ENCODE data around the gene AKR1B15. TPM values are rescaled to one million over a fixed set of nuclear protein-coding genes. Genes with fewer than 3 reads are reported as not detected.

The AKR1B15 gene
- total RNA-seq, 4 donors from 2014 or later: 1.9 TPM; not detected in 3

DNA sequence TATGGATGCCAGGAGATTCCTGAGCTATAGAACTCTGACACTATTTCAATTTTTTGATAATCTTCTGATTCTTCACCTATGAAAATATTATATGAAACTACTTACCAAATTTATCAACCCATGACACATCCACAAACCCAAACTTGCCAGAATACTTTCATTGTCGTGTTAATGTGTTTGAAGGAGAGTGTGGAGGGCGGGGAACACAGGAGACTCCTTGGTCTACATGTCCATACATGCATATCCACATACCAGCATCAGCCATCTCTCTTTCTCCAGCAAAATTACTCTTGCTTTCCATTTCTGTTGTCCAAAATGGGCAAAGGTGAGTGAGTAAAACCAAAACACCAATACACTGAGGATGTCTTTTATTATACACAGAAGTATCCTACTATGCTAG, 74.3 kb downstream of the AKR1B15 start:
- no peaks in the 10 kb centered on the region for H3K4me1 ChIP-seq
- DNase-seq: no peak
- H3K9me3 ChIP-seq: no peaks in the 10 kb centered on the region
- TF ChIP-seq POLR2A (IDR thresholded peaks at IDR 0.05) (no peak), CTCF (IDR thresholded peaks at IDR 0.05) (no peak)
- no peaks in the 10 kb centered on the region for H3K36me3 ChIP-seq
- no peaks in the 10 kb centered on the region for H3K27me3 ChIP-seq
- no peak overlapping the region for H3K4me3 ChIP-seq
- no peak overlapping the region for H3K27ac ChIP-seq

DNA sequence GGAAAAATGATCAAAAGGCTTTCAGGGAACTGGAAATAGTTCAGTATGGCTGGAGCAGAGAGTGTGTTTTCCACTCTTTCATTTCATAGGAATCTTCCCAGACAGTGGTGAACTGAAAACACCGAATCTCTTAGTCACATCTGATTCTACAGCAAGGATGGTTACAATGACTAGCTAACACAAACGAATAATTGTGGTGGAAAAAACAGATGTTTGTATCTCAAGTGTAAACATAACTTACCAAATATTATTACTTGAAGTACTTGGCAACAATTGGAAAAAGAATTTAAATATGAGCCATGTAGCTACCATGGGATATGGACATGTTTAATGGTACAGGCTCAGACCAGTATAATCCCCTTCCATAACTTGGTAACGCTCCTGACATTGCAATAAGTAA, 76.6 kb downstream of the AKR1B15 start:
- no peaks in the 10 kb centered on the region for H3K36me3 ChIP-seq
- no peaks in the 10 kb centered on the region for H3K9me3 ChIP-seq
- H3K27me3 ChIP-seq: no peaks in the 10 kb centered on the region
- DNase-seq: no peak
- H3K4me3 ChIP-seq: no peak overlapping the region
- no peak overlapping the region for H3K27ac ChIP-seq
- no peak for TF ChIP-seq POLR2A (IDR thresholded peaks at IDR 0.05)
- no peaks in the 10 kb centered on the region for H3K4me1 ChIP-seq

DNA sequence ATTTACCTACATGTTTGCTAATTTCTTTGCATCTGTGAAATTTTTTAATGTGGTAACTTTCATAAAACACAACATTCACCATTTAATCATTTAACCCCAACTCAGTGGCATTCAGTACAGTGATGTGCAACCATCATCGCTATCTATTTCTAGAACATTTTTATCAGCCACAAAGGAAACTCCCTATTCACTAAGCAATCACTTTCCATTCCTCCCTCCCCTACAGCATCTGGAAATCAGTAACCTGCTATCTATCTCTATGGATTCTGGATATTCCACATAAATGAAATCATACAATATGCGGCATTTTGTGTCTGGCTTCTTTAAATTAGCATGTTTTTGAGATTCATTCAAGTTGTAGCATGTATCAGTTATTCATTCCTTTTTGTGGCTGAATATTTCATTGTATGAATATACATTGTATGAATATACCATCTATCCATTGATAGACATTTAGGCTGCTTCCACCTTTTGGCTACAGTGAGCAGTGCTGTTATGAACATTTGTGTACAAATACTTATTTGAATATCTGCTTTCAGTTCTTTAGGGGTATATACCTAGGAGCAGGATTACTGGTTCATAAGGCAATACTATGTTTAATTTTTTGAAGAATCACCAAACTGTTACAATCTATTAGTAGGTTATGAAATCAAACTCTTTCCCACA, 78.3 kb downstream of the AKR1B15 start:
- Histone ChIP-seq H3K27ac (no peak overlapping the region), H3K4me1 (no peaks in the 10 kb centered on the region), H3K36me3 (no peaks in the 10 kb centered on the region), H3K4me3 (no peak overlapping the region), H3K27me3 (no peaks in the 10 kb centered on the region), H3K9me3 (no peaks in the 10 kb centered on the region)
- no peak for DNase-seq
- no peak for TF ChIP-seq CTCF (IDR thresholded peaks at IDR 0.05)
- TF ChIP-seq POLR2A (IDR thresholded peaks at IDR 0.05): no peak

- no peaks in the 10 kb centered on the region for H3K4me1 ChIP-seq
- H3K27me3 ChIP-seq: no peaks in the 10 kb centered on the region
- no peak overlapping the region for H3K4me3 ChIP-seq
- TF ChIP-seq POLR2A (IDR thresholded peaks at IDR 0.05) (no peak), CTCF (IDR thresholded peaks at IDR 0.05) (no peak)
- H3K27ac ChIP-seq: no peak overlapping the region
- no peak for DNase-seq
- H3K9me3 ChIP-seq: no peaks in the 10 kb centered on the region
- H3K36me3 ChIP-seq: no peaks in the 10 kb centered on the region
Observed at GRCh38 chr7:134627775-134628153, 78.9 kb downstream of the AKR1B15 start.

DNA sequence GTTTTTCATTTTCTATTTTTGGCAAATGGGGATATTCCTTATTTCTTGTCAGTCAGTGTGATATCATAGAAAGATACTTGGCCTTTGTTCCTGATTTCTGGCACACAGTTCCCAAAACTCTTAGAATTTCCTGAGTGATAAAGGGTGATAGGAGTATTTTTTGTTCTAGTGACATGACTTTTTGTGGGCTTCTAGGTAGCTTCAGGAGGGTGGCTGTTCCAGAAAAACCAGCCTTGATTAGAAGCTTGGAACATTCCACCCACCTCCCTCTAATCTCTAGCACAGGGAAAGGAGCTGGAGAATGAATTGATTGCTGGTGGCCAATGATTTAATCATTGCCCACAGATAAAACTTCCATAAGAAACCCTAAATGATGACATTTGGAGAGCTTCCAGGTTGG, 80.5 kb downstream of the AKR1B15 start:
- Histone ChIP-seq H3K27me3 (no peaks in the 10 kb centered on the region), H3K9me3 (no peaks in the 10 kb centered on the region), H3K4me1 (no peaks in the 10 kb centered on the region), H3K4me3 (no peak overlapping the region), H3K27ac (no peak overlapping the region), H3K36me3 (no peaks in the 10 kb centered on the region)
- DNase-seq: no peak
- TF ChIP-seq CTCF (IDR thresholded peaks at IDR 0.05): no peak
- TF ChIP-seq POLR2A (IDR thresholded peaks at IDR 0.05): no peak

Other genes with a start within 250 kb of the AKR1B15 start
- 10 to 100 TPM in 2 of 4 donors, 1 to 10 TPM in 2; 5.6 to 12.8 (median 9.6) TPM for gene SLC35B4, start 232.2 kb upstream of the AKR1B15 start, total RNA-seq
- gene AKR1B1, start 90.0 kb upstream of the AKR1B15 start, total RNA-seq: 10 to 100 TPM in 3 of 4 donors, 1 to 10 TPM in 1; 3.9 to 59.4 (median 22.9) TPM
- gene AKR1B10, start 21.5 kb upstream of the AKR1B15 start, total RNA-seq: 100 to 1,000 TPM; 158 to 784 (median 455) TPM
- 1 to 10 TPM; 5.3 to 9.2 (median 6.6) TPM for gene BPGM, start 97.7 kb downstream of the AKR1B15 start, total RNA-seq
- gene CALD1, start 230.5 kb downstream of the AKR1B15 start, total RNA-seq: 100 to 1,000 TPM in 1 of 4 donors, 10 to 100 TPM in 3; 39.2 to 536 (median 83.1) TPM

Measured in Peyer's patch (tissue), 4 donors.